Mesothelial cell of epicardium (in vitro differentiated cells): ENCODE results near the gene NAV1. TPM values are rescaled to one million over a fixed set of nuclear protein-coding genes. Genes with fewer than 3 reads are reported as not detected.
A peak's percentile ranks its signal among the peaks of the same experiment; 100 is the strongest.
"Not testable (repeated sequence)": the region's sequence is repeated elsewhere in the genome, so short reads cannot be mapped to it uniquely, and the experiment has no call there.

Source experiments
- DNase-seq, 2 experiments: peaks; one replicate each; pipeline ENCODE4 v3.0.0; 2021; ENCODE audit warnings: low spot score in 2 of 2; ENCODE audit not compliant: unreplicated experiment in 2 of 2
- H3K27ac Mint-ChIP-seq: 2 replicates; pipeline ENCODE4 v1.8.0; 2021; ENCODE audit warnings: mixed read lengths
- H3K27me3 Mint-ChIP-seq: 2 replicates; pipeline ENCODE4 v1.8.0; 2021; ENCODE audit warnings: low read depth, mixed read lengths
- H3K36me3 Mint-ChIP-seq: 2 replicates; pipeline ENCODE4 v1.8.0; 2021; ENCODE audit warnings: mixed read lengths
- H3K4me1 Mint-ChIP-seq: 2 replicates; pipeline ENCODE4 v1.8.0; 2021; ENCODE audit warnings: mixed read lengths
- H3K4me3 Mint-ChIP-seq: 2 replicates; pipeline ENCODE4 v1.8.0; 2021; ENCODE audit warnings: mild to moderate bottlenecking, moderate library complexity, mixed read lengths
- H3K9me3 Mint-ChIP-seq: 2 replicates; pipeline ENCODE4 v1.8.0; 2021; ENCODE audit warnings: mixed read lengths
- CTCF ChIP-seq: fragments of 200-600 bp; sonication (generic); IDR thresholded peaks from one replicate; pipeline ENCODE4 v1.5.0; 2021; ENCODE audit warnings: antibody characterized with exemption; ENCODE audit not compliant: unreplicated experiment
- total RNA-seq: library from RNA; stranded (reverse); gene quantifications from 3 replicates; pipeline ENCODE4 v1.2.1, GENCODE V29; 2021

Gene NAV1
- total RNA-seq, 1 donor from 2014 or later = 95.9 TPM

GRCh38 chr1:201543871-201544642 lies 5.1 kb downstream of the NAV1 start:
- peaks cover 4% of the 10 kb centered on the region for H3K9me3 Mint-ChIP-seq
- H3K27ac Mint-ChIP-seq = peak overlapping the region; percentile 57

DNA sequence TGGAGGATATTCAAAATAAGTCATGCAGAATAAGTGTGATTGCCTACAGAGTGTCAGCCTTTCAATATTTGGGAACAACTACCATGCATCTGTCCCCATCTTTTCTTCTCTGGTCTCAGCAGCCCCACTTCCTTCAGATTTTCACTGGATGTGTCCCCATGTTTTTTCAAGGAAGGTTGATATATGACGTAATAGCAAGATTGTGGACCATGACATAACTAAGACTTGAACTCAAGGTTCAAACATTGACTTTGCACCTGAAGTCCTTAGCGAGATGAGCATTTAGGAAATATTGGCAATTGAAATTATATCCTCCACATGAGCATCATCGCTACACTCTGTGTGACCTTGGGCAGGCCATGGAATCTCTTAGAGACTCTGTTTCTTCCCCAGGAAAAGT lies 5.8 kb downstream of the NAV1 start:
- Mint-ChIP-seq H3K27ac (no peak overlapping the region), H3K9me3 (peaks cover 4% of the 10 kb centered on the region), H3K4me3 (no peak overlapping the region), H3K36me3 (no peaks in the 10 kb centered on the region), H3K27me3 (no peaks in the 10 kb centered on the region), H3K4me1 (peaks cover 33% of the 10 kb centered on the region)
- TF ChIP-seq CTCF = no peak
- no peak for DNase-seq

More at GRCh38 chr1:201543871-201544642, 5.1 kb downstream of the NAV1 start:
- no peak for DNase-seq
- H3K36me3 Mint-ChIP-seq = no peaks in the 10 kb centered on the region
- no peak for TF ChIP-seq CTCF
- H3K4me3 Mint-ChIP-seq = no peak overlapping the region
- H3K4me1 Mint-ChIP-seq = peaks cover 33% of the 10 kb centered on the region
- H3K27me3 Mint-ChIP-seq = no peaks in the 10 kb centered on the region

GRCh38 chr1:201545851-201546492 lies 7.0 kb downstream of the NAV1 start:
- Mint-ChIP-seq H3K27me3 (no peaks in the 10 kb centered on the region), H3K9me3 (peaks cover 4% of the 10 kb centered on the region), H3K4me1 (peaks cover 24% of the 10 kb centered on the region), H3K36me3 (peaks cover 2% of the 10 kb centered on the region), H3K27ac (no peak overlapping the region), H3K4me3 (no peak overlapping the region)
- no peak for DNase-seq
- no peak for TF ChIP-seq CTCF

DNA sequence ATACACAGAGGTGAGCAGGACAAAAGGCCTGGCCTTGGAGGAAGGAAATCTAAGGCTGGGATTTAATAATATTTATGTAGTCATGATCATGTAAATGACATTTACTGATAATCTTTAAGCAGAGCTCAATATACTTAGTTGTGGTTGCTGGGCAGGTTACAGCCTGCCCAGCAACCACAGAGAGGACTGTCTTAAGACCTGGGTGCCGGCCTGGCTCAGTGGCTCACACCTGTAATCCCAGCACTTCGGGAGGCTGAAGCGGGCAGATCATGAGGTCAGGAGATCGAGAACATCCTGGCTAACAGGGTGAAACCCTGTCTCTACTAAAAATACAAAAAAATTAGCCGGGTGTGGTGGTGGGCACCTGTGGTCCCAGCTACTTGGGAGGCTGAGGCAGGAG lies 10.6 kb downstream of the NAV1 start:
- not testable (repeated sequence) for DNase-seq, H3K9me3 Mint-ChIP-seq, H3K27ac Mint-ChIP-seq, H3K27me3 Mint-ChIP-seq, H3K4me3 Mint-ChIP-seq, H3K36me3 Mint-ChIP-seq
- peaks cover 25% of the 10 kb centered on the region for H3K4me1 Mint-ChIP-seq

GRCh38 chr1:201551096-201551495 lies 12.2 kb downstream of the NAV1 start:
- Mint-ChIP-seq H3K27me3 (no peaks in the 10 kb centered on the region), H3K4me3 (no peak overlapping the region), H3K36me3 (peaks cover 2% of the 10 kb centered on the region), H3K4me1 (peaks cover 26% of the 10 kb centered on the region), H3K27ac (no peak overlapping the region), H3K9me3 (no peaks in the 10 kb centered on the region)
- no peak for TF ChIP-seq CTCF
- no peak for DNase-seq
